Measurements from ENCODE around the gene FAM131A.

The FAM131A gene

DNA sequence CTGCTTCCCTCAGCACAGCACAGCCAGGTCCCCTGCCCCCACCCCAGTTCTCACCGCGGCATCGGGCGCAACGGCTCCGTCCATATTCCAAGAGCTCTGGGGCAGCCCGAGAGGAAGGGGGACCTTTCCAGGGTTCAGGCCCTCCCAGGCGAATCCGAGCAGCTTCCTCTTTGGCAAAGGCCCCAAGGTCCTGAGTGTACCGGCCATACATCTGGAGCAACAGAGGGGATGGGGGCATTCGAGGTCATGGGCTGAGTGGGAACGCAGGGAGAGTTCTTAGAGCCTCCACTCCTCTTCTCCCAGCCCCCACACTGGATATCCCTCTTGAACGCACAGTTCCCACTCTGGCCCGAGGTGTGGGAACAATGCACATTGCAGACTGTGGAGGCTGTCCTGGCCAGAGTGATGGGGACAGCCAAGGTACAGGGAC lies 21.5 kb downstream of the FAM131A start:
- no peak for DNase-seq

DNA sequence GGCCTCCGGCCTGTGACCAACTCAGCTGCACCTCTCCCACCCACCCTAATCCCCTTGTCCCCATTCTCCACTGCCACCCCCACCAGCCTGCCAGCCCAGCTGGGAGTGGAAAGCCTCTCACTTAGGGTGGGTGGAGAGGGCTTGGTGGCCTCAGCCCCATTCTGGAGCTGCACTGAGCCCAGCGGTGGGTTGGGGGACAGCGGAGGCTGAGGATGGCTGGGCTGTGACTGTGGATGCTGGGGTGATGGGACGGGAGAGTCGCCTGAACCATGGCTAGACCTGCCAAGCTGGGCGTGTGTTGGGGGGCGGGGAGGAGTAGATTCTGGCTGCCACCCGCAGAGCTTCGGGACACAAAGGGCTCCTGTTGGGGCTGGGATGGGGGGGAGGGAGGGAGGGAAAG lies 22.2 kb downstream of the FAM131A start:
- no peak for DNase-seq

DNA sequence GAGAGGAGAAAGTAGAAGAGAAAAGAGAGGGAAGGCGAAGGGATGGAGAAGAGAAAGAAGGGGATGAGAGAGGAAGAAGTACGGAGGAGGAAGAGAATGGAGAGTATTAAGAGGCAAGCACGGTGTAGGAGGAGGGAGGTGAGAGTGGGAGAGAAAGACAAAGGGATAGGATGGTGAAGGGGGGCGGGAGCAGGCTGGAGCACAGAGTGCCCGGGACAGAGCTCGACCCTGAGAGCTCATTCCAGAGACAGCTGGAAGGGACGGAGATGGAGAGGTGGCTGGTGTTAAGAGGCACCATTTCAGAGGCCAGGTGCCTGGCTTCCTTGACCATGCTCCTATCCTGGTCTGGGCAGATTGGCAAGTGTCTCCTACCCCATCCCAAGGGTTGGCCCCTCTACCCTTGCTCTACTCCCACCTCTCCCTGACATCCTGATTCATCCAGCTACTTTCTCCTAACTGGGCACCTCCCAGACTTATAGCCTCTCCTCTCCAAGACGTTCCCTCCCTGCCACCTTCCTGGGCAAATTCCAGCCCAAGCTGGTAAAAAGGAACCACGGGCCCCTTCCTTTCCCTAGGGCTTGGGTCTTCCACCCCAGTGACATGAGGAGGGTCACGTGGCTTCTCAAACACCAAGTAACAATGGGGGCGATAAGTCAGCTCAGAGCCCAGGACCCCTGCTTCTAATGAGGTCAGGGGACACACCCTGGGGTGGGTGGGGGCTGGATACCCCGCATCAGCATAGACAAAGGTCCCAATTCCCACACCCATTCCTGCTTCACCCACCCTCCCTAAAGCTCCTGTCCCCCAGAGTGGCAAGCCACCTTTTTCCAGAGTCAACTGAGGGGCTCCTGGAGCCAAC lies 22.9 kb downstream of the FAM131A start:
- DNase-seq, result no peak

GRCh38 chr3:184360929-184361531 lies 23.6 kb downstream of the FAM131A start:
- no peak for DNase-seq

GRCh38 chr3:184361532-184361931 lies 24.1 kb downstream of the FAM131A start, which contains the start of the genes CLCN2 and POLR2H:
Gene CLCN2 (minus strand): TSS chr3:184361605. CDS start chr3:184361479, 126 bp downstream.
Gene POLR2H (plus strand): TSS chr3:184361710. CDS start chr3:184363493, 1,783 bp downstream.
- peak; percentile 54 to 59 for DNase-seq

- peak; percentile 60 to 71 for DNase-seq
Observed at GRCh38 chr3:184361932-184362667, 24.7 kb downstream of the FAM131A start.

DNA sequence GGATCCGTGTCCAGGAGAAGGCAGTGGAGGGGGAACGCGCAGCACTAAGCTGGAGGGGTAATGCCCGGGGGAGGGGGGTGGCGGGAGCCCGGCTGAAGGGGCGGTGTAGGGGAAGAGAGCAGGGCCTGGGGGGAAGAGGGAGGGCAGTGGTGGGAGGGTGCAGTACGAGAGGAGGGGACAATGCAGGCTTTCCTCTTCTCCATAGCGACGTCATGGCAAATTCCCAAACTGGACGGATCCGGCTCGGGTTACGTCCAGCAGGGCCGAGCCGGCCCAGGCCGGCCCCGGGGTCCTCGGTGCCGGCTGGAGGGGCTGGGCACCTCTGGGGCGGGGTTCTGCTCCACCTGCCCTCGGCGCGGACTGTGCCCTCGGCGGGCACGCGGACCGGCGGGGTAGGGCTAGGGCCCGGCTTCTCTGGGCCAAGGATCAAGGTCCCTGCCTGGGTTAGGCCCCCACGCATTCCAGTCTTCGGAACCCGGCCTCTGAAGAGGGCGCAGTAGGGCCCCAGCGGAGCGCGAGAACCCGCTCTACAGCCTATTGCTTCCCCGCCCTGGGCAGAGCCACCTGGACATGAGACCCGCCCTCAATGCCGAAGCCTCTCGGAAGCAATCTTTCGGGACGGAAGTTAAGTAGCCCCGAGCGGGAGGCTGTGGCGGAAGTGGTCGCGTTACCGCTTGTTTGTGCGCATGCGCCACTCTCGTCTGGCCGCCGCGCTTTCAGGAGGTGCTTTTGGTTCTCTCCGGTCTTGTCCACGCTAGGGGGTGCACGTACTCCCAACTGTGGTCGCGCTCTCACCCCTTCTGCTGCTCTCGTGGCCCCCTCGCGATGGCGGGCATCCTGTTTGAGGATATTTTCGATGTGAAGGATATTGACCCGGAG lies 25.5 kb downstream of the FAM131A start:
- DNase-seq, result peak; percentile 94 to 97

GRCh38 chr3:184366619-184367289 lies 29.4 kb downstream of the FAM131A start:
- no peak for DNase-seq

- DNase-seq, result no peak
Observed at GRCh38 chr3:184368116-184368515, 30.7 kb downstream of the FAM131A start.

GRCh38 chr3:184368586-184369183 lies 31.3 kb downstream of the FAM131A start:
- no peak for DNase-seq

DNA sequence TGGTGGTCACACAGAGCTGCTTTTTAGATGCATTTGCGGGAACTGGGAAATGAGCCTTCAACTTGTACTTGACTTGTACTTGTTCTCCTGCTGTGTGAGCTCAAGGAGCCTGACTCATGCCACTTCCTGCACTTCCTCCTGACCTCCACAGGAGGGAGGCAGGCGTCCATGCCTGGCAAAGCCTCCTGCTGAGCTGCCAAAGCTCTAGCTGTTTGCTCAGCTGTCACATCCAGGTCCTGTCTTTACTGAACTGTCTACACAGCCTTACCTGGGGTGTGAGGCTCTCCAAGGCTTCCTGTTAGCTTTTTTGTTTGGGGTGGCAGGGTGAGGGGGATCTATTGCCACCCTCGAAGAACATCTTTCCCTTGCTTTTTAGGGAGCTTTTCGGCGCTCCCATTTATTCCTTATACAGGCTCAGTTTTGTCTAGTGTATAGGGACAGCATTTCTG lies 34.2 kb downstream of the FAM131A start:
- peak; percentile 61 to 64 for DNase-seq

- no peak for DNase-seq
Observed at GRCh38 chr3:184372296-184372821, 35.0 kb downstream of the FAM131A start.

GRCh38 chr3:184372911-184373310 lies 35.5 kb downstream of the FAM131A start:
- no peak for DNase-seq

GRCh38 chr3:184373422-184373821 lies 36.0 kb downstream of the FAM131A start:
- DNase-seq, result no peak

DNA sequence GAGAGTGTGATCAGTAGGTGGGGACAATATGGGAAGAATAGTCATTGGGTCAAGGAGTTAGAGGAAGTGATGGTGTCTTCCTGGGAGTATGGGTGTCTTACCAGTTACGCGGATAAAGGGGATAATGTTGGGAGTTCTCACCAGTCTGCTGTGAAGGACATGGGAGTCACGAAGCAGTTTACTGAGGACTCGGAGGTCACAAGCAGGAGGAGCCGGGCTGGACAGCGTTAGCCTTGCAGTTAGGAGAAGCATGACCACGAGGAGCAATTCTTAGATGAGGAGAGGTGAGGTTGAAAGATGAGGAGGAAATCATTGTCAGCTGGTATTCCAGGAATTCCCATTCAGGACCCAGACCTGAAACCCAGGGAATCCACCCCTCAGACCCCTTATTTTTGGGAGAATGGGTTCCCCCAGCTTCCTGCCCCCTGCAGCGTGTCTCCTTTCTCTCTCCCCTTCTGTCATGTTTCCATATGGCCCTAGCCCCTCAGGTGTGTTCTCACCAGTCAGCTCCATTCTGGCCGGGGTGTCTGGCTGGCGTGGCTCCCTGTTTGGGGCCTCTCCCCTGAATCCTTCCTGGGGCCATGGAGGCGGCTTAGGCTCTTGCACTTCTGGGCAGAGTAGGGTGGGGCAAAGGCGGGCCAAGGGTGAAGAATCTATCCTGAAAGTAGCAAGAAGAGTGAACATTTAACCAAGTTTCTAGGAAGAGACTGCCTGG lies 38.5 kb downstream of the FAM131A start:
- DNase-seq, result no peak

DNA sequence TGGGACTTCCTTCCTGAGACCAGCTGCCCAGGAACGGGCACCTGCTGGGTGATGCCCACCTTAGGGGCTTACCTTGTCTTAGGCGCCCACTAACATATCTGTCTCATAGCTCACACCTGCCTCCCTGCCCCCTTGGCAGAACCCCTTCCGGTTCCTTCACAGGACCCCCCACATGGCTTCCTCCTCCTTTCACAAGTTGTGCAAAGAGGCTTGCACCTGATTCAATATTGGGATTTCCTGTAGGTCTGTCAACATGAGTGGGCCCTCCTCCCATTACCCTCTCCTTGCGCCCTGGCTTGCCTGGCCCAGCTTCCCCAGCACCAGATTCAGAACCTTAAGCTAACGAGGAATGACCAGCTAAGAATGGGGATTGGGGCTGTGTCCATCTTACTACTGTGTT lies 40.0 kb downstream of the FAM131A start:
- DNase-seq, result no peak

GRCh38 chr3:184377882-184378445 lies 40.6 kb downstream of the FAM131A start, which contains the start of gene THPO:
Gene THPO (minus strand): TSS chr3:184378207. CDS start chr3:184376259, 1,948 bp downstream.
- DNase-seq, result no peak

DNA sequence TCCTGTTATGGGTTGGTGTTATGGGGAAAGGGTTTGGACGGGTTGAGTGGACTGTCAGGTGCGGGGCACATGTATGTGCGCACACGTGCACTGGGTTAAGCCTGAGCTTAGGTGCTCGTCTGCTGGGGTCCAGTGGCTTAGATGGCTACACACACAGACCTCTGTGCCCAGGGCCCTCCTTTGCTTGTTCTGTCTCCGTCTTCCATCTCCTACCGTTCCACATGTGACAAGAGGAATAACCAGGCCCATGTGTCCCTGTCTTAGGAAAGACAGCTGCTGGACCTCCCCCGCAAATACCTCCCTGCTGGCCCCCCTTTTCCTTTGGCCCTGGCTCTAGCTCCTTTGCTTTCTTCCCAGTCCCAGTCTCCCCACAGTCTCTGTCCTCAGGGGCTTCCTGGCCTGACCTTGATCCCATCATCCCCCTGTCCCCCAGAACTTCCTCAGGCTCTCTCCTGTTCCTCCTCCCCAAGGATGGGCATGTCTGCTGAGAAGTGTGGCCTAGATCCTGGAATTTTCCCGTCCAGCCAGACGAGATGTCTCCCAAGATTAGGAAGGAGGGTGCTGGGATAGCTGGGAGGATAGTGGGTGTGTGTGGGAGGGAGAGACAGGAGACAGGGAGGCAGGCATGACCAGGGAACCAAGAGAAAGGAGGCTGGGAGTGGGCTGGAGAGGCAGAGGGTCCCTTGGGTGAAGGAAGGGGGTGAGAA lies 41.4 kb downstream of the FAM131A start:
- no peak for DNase-seq

Measured in activated CD4-positive, alpha-beta T cell treated with anti-CD3 and anti-CD28 coated beads, Interleukin-2, amount 50 U/mL, for 48 hours (primary cell).